ENCODE results near the gene GLOD4.
"Not testable (repeated sequence)": the region's sequence is repeated elsewhere in the genome, so short reads cannot be mapped to it uniquely, and the experiment has no call there.

Gene GLOD4

GRCh38 chr17:773016-773415, 9.1 kb downstream of the GLOD4 start:
- DNase-seq: no peak

GRCh38 chr17:767076-767475, 15.0 kb downstream of the GLOD4 start:
- no peak for DNase-seq

GRCh38 chr17:760371-760770, 21.7 kb downstream of the GLOD4 start:
- DNase-seq: no peak

- DNase-seq: no peak
Measured at GRCh38 chr17:759964-760363, 22.1 kb downstream of the GLOD4 start.

- DNase-seq: not testable (repeated sequence)
Measured at GRCh38 chr17:756010-756567, 26.0 kb downstream of the GLOD4 start.

- DNase-seq: not testable (repeated sequence)
Measured at GRCh38 chr17:755319-755961, 26.6 kb downstream of the GLOD4 start.

- no peak for DNase-seq
Measured at GRCh38 chr17:753418-753817, 28.7 kb downstream of the GLOD4 start.

GRCh38 chr17:752620-753219, 29.4 kb downstream of the GLOD4 start:
- no peak for DNase-seq

- peak; percentile 95 for DNase-seq
Measured at GRCh38 chr17:752002-752619, 30.0 kb downstream of the GLOD4 start, which contains the start of gene GEMIN4. Gene GEMIN4, minus strand, starts transcription at chr17:752264. Its CDS starts 122 bp downstream, at chr17:752142.

- peak; percentile 41 for DNase-seq
Measured at GRCh38 chr17:751269-752001, 30.6 kb downstream of the GLOD4 start.

GRCh38 chr17:750431-751037, 31.5 kb downstream of the GLOD4 start:
- no peak for DNase-seq

GRCh38 chr17:749359-749758, 32.7 kb downstream of the GLOD4 start:
- not testable (repeated sequence) for DNase-seq

GRCh38 chr17:748604-749003, 33.5 kb downstream of the GLOD4 start:
- not testable (repeated sequence) for DNase-seq

GRCh38 chr17:746783-747629, 35.1 kb downstream of the GLOD4 start:
- no peak for DNase-seq

- DNase-seq: no peak
Measured at GRCh38 chr17:746181-746580, 35.9 kb downstream of the GLOD4 start.

- no peak for DNase-seq
Measured at GRCh38 chr17:745406-745805, 36.7 kb downstream of the GLOD4 start.

- DNase-seq: no peak
Measured at GRCh38 chr17:744937-745336, 37.1 kb downstream of the GLOD4 start.

- no peak for DNase-seq
Measured at GRCh38 chr17:743139-743538, 38.9 kb downstream of the GLOD4 start.

- DNase-seq: no peak
Measured at GRCh38 chr17:742147-742793, 39.8 kb downstream of the GLOD4 start.

- DNase-seq: no peak
Measured at GRCh38 chr17:740240-741017, 41.7 kb downstream of the GLOD4 start.

All from activated gamma-delta T cell (primary cell).